Measurements from ENCODE around the gene LSS. TPM values are rescaled to one million over a fixed set of nuclear protein-coding genes. Genes with fewer than 3 reads are reported as not detected.
A peak's percentile ranks its signal among the peaks of the same experiment; 100 is the strongest.
"Not testable (repeated sequence)": the region's sequence is repeated elsewhere in the genome, so short reads cannot be mapped to it uniquely, and the experiment has no call there.

LSS gene
- total RNA-seq, 2 experiments from 2014 or later: 47.8 to 53.3 TPM

GRCh38 chr21:46243325-46243724, 14.8 kb upstream of the LSS start:
- Mint-ChIP-seq H3K9me3 (no peaks in the 10 kb centered on the region), H3K4me3 (no peak overlapping the region), H3K4me1 (no peaks in the 10 kb centered on the region), H3K27ac (peak overlapping the region; percentile 20), H3K27me3 (no peaks in the 10 kb centered on the region), H3K36me3 (ENCODE audit: low read depth) (peaks cover 45% of the 10 kb centered on the region)
- no peak for DNase-seq
- ChIA-PET POLR2A (no interaction called here), CTCF (interaction anchor here (1.2 to 1.7 kb wide), 3 partner anchors 10 to 16 kb away, joined by 3 to 7 read pairs (median 4); partner anchors contain the start of gene LSS)

GRCh38 chr21:46241577-46241976, 13.0 kb upstream of the LSS start:
- not testable (repeated sequence) for H3K4me1 Mint-ChIP-seq, H3K9me3 Mint-ChIP-seq, H3K27me3 Mint-ChIP-seq, DNase-seq, H3K27ac Mint-ChIP-seq, H3K4me3 Mint-ChIP-seq
- H3K36me3 Mint-ChIP-seq (ENCODE audit: low read depth): peaks cover 45% of the 10 kb centered on the region
- POLR2A ChIA-PET: interaction anchor here (0.6 kb wide), 1 partner anchor 98 kb away, joined by 7 read pairs; no protein-coding TSS in a partner anchor
- CTCF ChIA-PET: interaction anchor here (1.9 kb wide), 1 partner anchor 11 kb away, joined by 5 read pairs; no protein-coding TSS in a partner anchor

GRCh38 chr21:46239817-46240325, 11.3 kb upstream of the LSS start:
- no peak overlapping the region for H3K27ac Mint-ChIP-seq
- H3K4me3 Mint-ChIP-seq: no peak overlapping the region
- CTCF ChIA-PET: interaction anchor here (1.9 kb wide), 1 partner anchor 9 kb away, joined by 5 read pairs; no protein-coding TSS in a partner anchor
- H3K4me1 Mint-ChIP-seq: no peaks in the 10 kb centered on the region
- no peaks in the 10 kb centered on the region for H3K27me3 Mint-ChIP-seq
- POLR2A ChIA-PET: no interaction called here
- DNase-seq: no peak
- peaks cover 42% of the 10 kb centered on the region for H3K36me3 Mint-ChIP-seq (ENCODE audit: low read depth)
- no peaks in the 10 kb centered on the region for H3K9me3 Mint-ChIP-seq

- POLR2A ChIA-PET: no interaction called here
- H3K36me3 Mint-ChIP-seq (ENCODE audit: low read depth): peaks cover 55% of the 10 kb centered on the region
These were observed 8.9 kb upstream of the LSS start for GRCh38 chr21:46237474-46237873.

GRCh38 chr21:46234436-46234950, 5.9 kb upstream of the LSS start:
- H3K27ac Mint-ChIP-seq: no peak overlapping the region
- no peaks in the 10 kb centered on the region for H3K9me3 Mint-ChIP-seq
- no peaks in the 10 kb centered on the region for H3K27me3 Mint-ChIP-seq
- peaks cover 33% of the 10 kb centered on the region for H3K4me1 Mint-ChIP-seq
- no peak overlapping the region for H3K4me3 Mint-ChIP-seq
- CTCF ChIA-PET: interaction anchor here (1.3 to 1.5 kb wide), 2 partner anchors 10 to 11 kb away, joined by 3 to 4 read pairs; no protein-coding TSS in a partner anchor
- POLR2A ChIA-PET: no interaction called here
- peaks cover 59% of the 10 kb centered on the region for H3K36me3 Mint-ChIP-seq (ENCODE audit: low read depth)
- DNase-seq: no peak

More at GRCh38 chr21:46237474-46237873, 8.9 kb upstream of the LSS start:
- no peak for DNase-seq
- H3K4me1 Mint-ChIP-seq: peaks cover 12% of the 10 kb centered on the region
- no peak overlapping the region for H3K27ac Mint-ChIP-seq
- CTCF ChIA-PET: interaction anchor here (0.9 to 1.6 kb wide), 2 partner anchors 8 to 12 kb away, joined by 4 read pairs; no protein-coding TSS in a partner anchor
- H3K9me3 Mint-ChIP-seq: no peaks in the 10 kb centered on the region
- no peaks in the 10 kb centered on the region for H3K27me3 Mint-ChIP-seq
- H3K4me3 Mint-ChIP-seq: no peak overlapping the region

GRCh38 chr21:46229923-46230260, 1.3 kb upstream of the LSS start:
- ChIA-PET POLR2A (no interaction called here), CTCF (interaction anchor here (0.7 to 3.1 kb wide), 6 partner anchors 8 to 427 kb away, joined by 3 to 9 read pairs (median 4); no protein-coding TSS in a partner anchor)
- no peak for DNase-seq
- H3K9me3 Mint-ChIP-seq: no peaks in the 10 kb centered on the region
- peak overlapping the region; percentile 98 for H3K4me3 Mint-ChIP-seq
- H3K27me3 Mint-ChIP-seq: no peaks in the 10 kb centered on the region
- peaks cover 65% of the 10 kb centered on the region for H3K4me1 Mint-ChIP-seq
- H3K27ac Mint-ChIP-seq: peak overlapping the region; percentile 82
- H3K36me3 Mint-ChIP-seq (ENCODE audit: low read depth): peaks cover 51% of the 10 kb centered on the region

- H3K4me1 Mint-ChIP-seq: peaks cover 62% of the 10 kb centered on the region
- H3K27me3 Mint-ChIP-seq: no peaks in the 10 kb centered on the region
- no peaks in the 10 kb centered on the region for H3K9me3 Mint-ChIP-seq
- POLR2A ChIA-PET: no interaction called here
- peak overlapping the region; percentile 98 for H3K4me3 Mint-ChIP-seq
- peaks cover 46% of the 10 kb centered on the region for H3K36me3 Mint-ChIP-seq (ENCODE audit: low read depth)
- peak overlapping the region; percentile 99 for H3K27ac Mint-ChIP-seq
- CTCF ChIA-PET: interaction anchor here (0.7 to 1.3 kb wide), 3 partner anchors 8 to 428 kb away, joined by 3 to 4 read pairs (median 3); no protein-coding TSS in a partner anchor
- DNase-seq: no peak
These were observed 754 bp upstream of the LSS start for GRCh38 chr21:46229133-46229922.

GRCh38 chr21:46227811-46228344, 696 bp downstream of the LSS start:
- CTCF ChIA-PET: interaction anchor here (0.6 to 2.1 kb wide), 2 partner anchors 16 to 21 kb away, joined by 3 to 7 read pairs; no protein-coding TSS in a partner anchor
- POLR2A ChIA-PET: no interaction called here
- Mint-ChIP-seq H3K9me3 (no peaks in the 10 kb centered on the region), H3K27ac (peak overlapping the region; percentile 71), H3K4me3 (peak overlapping the region; percentile 82), H3K27me3 (no peaks in the 10 kb centered on the region), H3K36me3 (ENCODE audit: low read depth) (peaks cover 33% of the 10 kb centered on the region), H3K4me1 (peaks cover 53% of the 10 kb centered on the region)
- DNase-seq: no peak

- POLR2A ChIA-PET: no interaction called here
- Mint-ChIP-seq H3K27me3 (no peaks in the 10 kb centered on the region), H3K9me3 (no peaks in the 10 kb centered on the region), H3K27ac (peak overlapping the region; percentile 71), H3K36me3 (ENCODE audit: low read depth) (peaks cover 28% of the 10 kb centered on the region), H3K4me1 (peaks cover 53% of the 10 kb centered on the region), H3K4me3 (peak overlapping the region; percentile 82)
- no peak for DNase-seq
- CTCF ChIA-PET: interaction anchor here (2.1 kb wide), 1 partner anchor 17 kb away, joined by 7 read pairs; no protein-coding TSS in a partner anchor
These were observed 1.5 kb downstream of the LSS start for GRCh38 chr21:46226920-46227599.

GRCh38 chr21:46226146-46226545, 2.4 kb downstream of the LSS start:
- POLR2A ChIA-PET: no interaction called here
- Mint-ChIP-seq H3K9me3 (no peaks in the 10 kb centered on the region), H3K4me3 (no peak overlapping the region), H3K27me3 (no peaks in the 10 kb centered on the region), H3K27ac (no peak overlapping the region), H3K36me3 (ENCODE audit: low read depth) (peaks cover 21% of the 10 kb centered on the region), H3K4me1 (peaks cover 47% of the 10 kb centered on the region)
- CTCF ChIA-PET: interaction anchor here (0.7 kb wide), 1 partner anchor 357 kb away, joined by 3 read pairs; no protein-coding TSS in a partner anchor
- DNase-seq: no peak

GRCh38 chr21:46223661-46224060, 4.9 kb downstream of the LSS start:
- CTCF ChIA-PET, H3K4me3 Mint-ChIP-seq, H3K27me3 Mint-ChIP-seq, POLR2A ChIA-PET, H3K9me3 Mint-ChIP-seq, DNase-seq, H3K27ac Mint-ChIP-seq: not testable (repeated sequence)
- peaks cover 31% of the 10 kb centered on the region for H3K4me1 Mint-ChIP-seq
- H3K36me3 Mint-ChIP-seq (ENCODE audit: low read depth): peaks cover 14% of the 10 kb centered on the region

GRCh38 chr21:46223217-46223616, 5.4 kb downstream of the LSS start:
- H3K36me3 Mint-ChIP-seq (ENCODE audit: low read depth): peaks cover 14% of the 10 kb centered on the region
- no peak overlapping the region for H3K27ac Mint-ChIP-seq
- no peak overlapping the region for H3K4me3 Mint-ChIP-seq
- ChIA-PET CTCF (no interaction called here), POLR2A (no interaction called here)
- DNase-seq: no peak
- H3K4me1 Mint-ChIP-seq: peaks cover 31% of the 10 kb centered on the region
- no peaks in the 10 kb centered on the region for H3K9me3 Mint-ChIP-seq
- H3K27me3 Mint-ChIP-seq: no peaks in the 10 kb centered on the region

Measured in activated CD4-positive, alpha-beta T cell treated with anti-CD3 and anti-CD28 coated beads, Interleukin-2, amount 10 ng/mL, durations not matched to agents 7 days and 5 days (primary cell).